ENCODE data around the gene IRX3. TPM values are rescaled to one million over a fixed set of nuclear protein-coding genes. Genes with fewer than 3 reads are reported as not detected.

The IRX3 gene
- total and polyA plus RNA-seq, 11 donors, result 28.6 to 101 (median 45.9) TPM

- peaks cover 0 to 2% (median 0%) of the 10 kb centered on the region in 12 donors for H3K4me1 ChIP-seq
- no peak overlapping the region for H3K27ac ChIP-seq
- H3K9me3 ChIP-seq, result no peaks in the 10 kb centered on the region
- H3K27me3 ChIP-seq, result no peaks in the 10 kb centered on the region
- intact Hi-C loops (cut with DNase I), result no loop called here
- WGBS, 4 donors, result 72 to 79% (median 74%) methylated on average over 7 of the region's 7 CpGs
- ATAC-seq (no peak), DNase-seq (no peak)
- TF ChIP-seq CTCF (IDR thresholded peaks at IDR 0.05) (no peak), POLR2A (IDR thresholded peaks at IDR 0.05) (no peak)
- no peak overlapping the region for H3K4me3 ChIP-seq
- H3K36me3 ChIP-seq, result no peaks in the 10 kb centered on the region
Observed at GRCh38 chr16:54331241-54332002, 44.8 kb upstream of the IRX3 start.

DNA sequence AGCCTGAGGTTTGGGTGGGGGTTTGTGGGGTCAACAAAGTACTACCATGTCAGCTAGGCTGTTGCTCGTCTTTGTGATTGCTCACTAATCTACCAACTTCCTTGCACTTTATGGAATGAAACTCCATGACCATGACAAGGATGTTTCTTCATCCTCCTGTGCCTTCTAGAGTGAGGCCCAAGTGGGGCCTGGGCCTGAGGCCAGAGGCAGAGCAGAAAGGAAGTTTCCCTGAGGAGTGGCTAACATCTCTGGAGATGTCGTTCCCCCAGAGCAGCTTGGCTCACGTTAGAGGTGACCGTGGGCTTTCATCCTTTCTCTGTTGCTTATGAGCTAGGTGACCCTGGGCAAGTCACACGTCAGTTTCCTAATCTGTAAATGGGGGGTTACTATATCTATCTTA lies 41.0 kb upstream of the IRX3 start:
- ATAC-seq, result no peak

DNA sequence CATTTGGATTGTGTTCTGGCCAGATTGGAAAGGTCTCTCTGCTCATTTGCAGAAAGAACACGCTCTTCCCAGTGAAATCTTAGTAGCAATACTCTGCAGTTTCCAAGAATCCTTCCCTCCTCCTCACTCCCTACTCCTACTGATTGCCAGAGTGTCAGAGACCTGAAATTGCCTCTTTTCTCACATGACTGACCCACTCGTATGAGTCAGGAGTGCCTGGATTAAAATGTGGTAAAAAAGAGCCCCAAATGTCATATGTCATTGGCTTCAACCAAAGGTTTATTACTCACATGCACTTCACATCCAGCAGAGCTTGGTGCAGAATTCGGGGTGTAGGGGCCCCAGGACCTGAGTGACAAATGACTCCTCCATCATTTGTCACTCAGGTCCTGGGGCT lies 39.7 kb upstream of the IRX3 start:
- TF ChIP-seq POLR2A (IDR thresholded peaks at IDR 0.05) (no peak), CTCF (IDR thresholded peaks at IDR 0.05) (no peak)
- peak; percentile 35 to 56 (median 44) for ATAC-seq
- H3K9me3 ChIP-seq, result no peaks in the 10 kb centered on the region
- 70 to 81% (median 78%) methylated on average over 3 of the region's 3 CpGs for WGBS, 4 donors
- no peaks in the 10 kb centered on the region for H3K27me3 ChIP-seq
- peak overlapping the region in 1 of 12 donors; percentile 7 for H3K27ac ChIP-seq
- intact Hi-C loops (cut with DNase I), result no loop called here
- H3K4me1 ChIP-seq, result peaks cover 0 to 9% (median 0%) of the 10 kb centered on the region in 12 donors
- no peak overlapping the region for H3K4me3 ChIP-seq
- no peaks in the 10 kb centered on the region for H3K36me3 ChIP-seq
- no peak for DNase-seq

More for the DNA sequence above, 41.0 kb upstream of the IRX3 start:
- intact Hi-C loops (cut with DNase I), result no loop called here
- 63 to 73% (median 64%) methylated on average over 5 of the region's 5 CpGs for WGBS, 4 donors
- no peaks in the 10 kb centered on the region for H3K36me3 ChIP-seq
- peaks cover 0 to 9% (median 0%) of the 10 kb centered on the region in 12 donors for H3K4me1 ChIP-seq
- no peaks in the 10 kb centered on the region for H3K9me3 ChIP-seq
- H3K27me3 ChIP-seq, result no peaks in the 10 kb centered on the region
- H3K4me3 ChIP-seq, result no peak overlapping the region
- DNase-seq, result no peak
- TF ChIP-seq CTCF (IDR thresholded peaks at IDR 0.05) (no peak), POLR2A (IDR thresholded peaks at IDR 0.05) (no peak)
- no peak overlapping the region for H3K27ac ChIP-seq

DNA sequence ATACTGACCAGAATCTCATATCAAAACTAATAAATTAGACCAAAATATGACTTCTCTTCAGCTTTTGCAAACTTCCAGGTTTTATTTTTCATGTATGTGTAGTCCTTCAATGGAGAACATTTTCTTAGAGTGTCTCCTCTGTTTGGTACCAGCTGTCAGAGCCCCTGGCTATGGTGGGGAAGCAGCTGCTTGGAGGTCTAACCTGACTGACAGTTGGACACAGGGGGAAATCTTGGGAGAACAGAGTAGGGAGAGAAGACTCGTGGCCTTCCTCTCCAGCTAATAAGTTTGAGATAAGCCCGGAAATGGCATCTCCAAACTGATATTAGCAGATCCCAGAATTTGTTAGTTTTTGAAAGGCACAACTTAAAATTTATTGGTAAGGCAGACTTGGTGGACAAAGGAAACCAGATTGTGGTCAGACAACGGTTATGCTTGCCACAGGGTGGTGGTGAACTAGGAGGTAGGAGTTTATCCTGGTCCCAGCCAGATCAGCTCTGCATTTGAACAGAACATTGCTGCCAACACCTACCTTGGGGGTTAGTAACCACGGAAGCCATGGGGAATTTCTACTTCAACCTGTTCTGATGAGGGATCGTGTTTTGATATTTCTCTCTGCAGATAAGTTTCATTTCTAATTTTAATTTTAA lies 39.2 kb upstream of the IRX3 start:
- peak in 1 of 4 donors; percentile 30 for ATAC-seq
- H3K36me3 ChIP-seq, result no peaks in the 10 kb centered on the region
- no peak for DNase-seq
- no peak for TF ChIP-seq CTCF (IDR thresholded peaks at IDR 0.05)
- no peak for TF ChIP-seq POLR2A (IDR thresholded peaks at IDR 0.05)
- no peaks in the 10 kb centered on the region for H3K27me3 ChIP-seq
- no peak overlapping the region for H3K4me3 ChIP-seq
- peaks cover 0 to 9% (median 0%) of the 10 kb centered on the region in 12 donors for H3K4me1 ChIP-seq
- H3K27ac ChIP-seq, result peak overlapping the region in 1 of 12 donors; percentile 7
- WGBS, 4 donors, result 53 to 63% (median 56%) methylated on average over 5 of the region's 5 CpGs
- H3K9me3 ChIP-seq, result no peaks in the 10 kb centered on the region
- intact Hi-C loops (cut with DNase I), result no loop called here

Data from heart left ventricle (tissue), 16 donors.